Ovary (tissue), 3 donors: ENCODE measurements around the gene OSBPL1A.

Source experiments
- CTCF ChIP-seq, 3 donors: fragments of 450-650 bp in 2 of 3; fragments of 200-600 bp in 1 of 3; IDR thresholded peaks; one replicate each; pipeline versions ENCODE4 v1.5.1 to v1.8.0; 2016 to 2022; ENCODE audit warnings: antibody characterized with exemption in 3 of 3, mild to moderate bottlenecking in 1 of 3
- EP300 ChIP-seq: sonication (generic); formaldehyde crosslinking; IDR thresholded peaks from one replicate; pipeline ENCODE4 v1.6.1; 2017; ENCODE audit warnings: antibody characterized with exemption
- POLR2A ChIP-seq: fragments of 450-650 bp; IDR thresholded peaks from one replicate; pipeline ENCODE4 v1.6.1; 2017; ENCODE audit warnings: antibody characterized with exemption, mild to moderate bottlenecking, moderate library complexity
- donor health status: DM: no; HTN: no; CAD: no.

GRCh38 chr18:24201699-24202687 is 195.6 kb downstream of the OSBPL1A start:
- TF ChIP-seq EP300 (no peak), POLR2A (no peak), CTCF (IDR thresholded peaks at IDR 0.05) (no peak)
